GM12873 (cell line): Measurements from ENCODE around the gene FHIP1B.

ENCODE experiments used
- TF ChIP-seq, protein P1 (sequence below): IDR thresholded peaks from 2 replicates; pipeline ENCODE4 v1.5.1; 2012; ENCODE audit warnings: low read depth, mild to moderate bottlenecking, moderate library complexity, low read length, control low read depth; ENCODE audit not compliant: insufficient read depth; ENCODE audit errors: missing control alignments

Gene FHIP1B

DNA sequence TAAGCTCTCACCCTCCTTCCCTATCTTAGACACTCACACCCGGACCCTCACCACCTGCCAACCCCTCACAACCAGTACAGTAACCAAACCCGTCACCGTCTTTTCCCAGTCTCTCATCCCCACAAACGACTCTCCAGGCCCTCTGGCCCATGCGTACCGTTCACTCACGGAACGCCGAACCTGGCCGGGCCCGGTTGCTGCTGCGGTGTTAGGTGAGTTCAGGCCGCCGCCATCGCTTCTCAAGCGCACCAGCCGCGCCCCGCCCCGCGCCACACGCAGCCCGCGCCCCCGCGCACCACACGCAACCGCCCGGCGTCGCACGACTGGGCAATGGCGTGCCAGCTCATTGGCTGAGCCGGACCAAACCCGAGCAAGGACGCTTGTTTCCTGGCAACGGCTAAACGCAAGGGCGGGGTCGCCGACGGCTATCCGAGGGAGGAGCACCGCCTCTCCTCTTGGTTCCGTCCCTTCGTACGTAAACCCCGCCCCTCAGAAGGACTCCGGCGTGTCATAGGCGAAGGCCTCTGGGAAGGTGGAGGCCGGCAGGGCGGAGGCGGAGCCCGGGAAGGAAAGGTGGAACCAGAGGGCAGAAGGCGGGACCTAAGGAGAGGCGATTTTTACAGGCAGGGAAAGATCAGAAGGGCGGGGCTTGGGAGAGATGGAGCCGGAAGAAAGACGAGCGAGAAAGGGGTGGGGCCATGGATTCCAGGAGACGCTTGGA, at the start of gene FHIP1B:
FHIP1B (minus strand) TSS at position 250 of the 721 bp plus-strand sequence. CDS start 10,120 bp downstream, outside the sequence.
- TF ChIP-seq, protein P1, sequence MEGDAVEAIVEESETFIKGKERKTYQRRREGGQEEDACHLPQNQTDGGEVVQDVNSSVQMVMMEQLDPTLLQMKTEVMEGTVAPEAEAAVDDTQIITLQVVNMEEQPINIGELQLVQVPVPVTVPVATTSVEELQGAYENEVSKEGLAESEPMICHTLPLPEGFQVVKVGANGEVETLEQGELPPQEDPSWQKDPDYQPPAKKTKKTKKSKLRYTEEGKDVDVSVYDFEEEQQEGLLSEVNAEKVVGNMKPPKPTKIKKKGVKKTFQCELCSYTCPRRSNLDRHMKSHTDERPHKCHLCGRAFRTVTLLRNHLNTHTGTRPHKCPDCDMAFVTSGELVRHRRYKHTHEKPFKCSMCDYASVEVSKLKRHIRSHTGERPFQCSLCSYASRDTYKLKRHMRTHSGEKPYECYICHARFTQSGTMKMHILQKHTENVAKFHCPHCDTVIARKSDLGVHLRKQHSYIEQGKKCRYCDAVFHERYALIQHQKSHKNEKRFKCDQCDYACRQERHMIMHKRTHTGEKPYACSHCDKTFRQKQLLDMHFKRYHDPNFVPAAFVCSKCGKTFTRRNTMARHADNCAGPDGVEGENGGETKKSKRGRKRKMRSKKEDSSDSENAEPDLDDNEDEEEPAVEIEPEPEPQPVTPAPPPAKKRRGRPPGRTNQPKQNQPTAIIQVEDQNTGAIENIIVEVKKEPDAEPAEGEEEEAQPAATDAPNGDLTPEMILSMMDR, result no peak

DNA sequence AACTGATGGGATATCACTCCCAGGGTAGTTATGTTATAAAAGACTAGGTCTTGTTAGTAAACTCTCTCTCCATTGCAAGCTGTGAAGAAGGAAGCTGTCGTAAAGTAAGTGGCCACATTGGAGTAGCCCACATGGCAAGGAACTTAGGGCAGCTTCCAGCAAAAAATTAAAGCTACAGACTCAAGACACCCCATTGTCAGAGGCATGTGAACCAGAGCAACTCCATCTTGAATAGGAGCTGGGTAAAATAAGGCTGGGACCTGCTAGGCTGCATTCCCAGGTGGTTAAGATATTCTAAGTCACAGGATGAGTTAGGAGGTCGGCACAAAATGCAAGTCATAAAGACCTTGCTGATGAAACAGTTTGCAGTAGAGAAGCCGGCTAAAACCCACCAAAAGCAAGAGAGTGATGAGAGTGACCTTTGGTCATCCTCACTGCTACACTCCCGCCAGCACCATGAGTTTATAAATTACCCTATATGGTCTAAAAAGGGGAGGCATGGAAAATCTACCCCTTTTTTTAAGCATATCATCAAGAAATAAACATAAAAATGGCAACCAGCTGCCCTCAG, 49.1 kb upstream of the FHIP1B start:
- TF ChIP-seq, protein P1, result no peak

DNA sequence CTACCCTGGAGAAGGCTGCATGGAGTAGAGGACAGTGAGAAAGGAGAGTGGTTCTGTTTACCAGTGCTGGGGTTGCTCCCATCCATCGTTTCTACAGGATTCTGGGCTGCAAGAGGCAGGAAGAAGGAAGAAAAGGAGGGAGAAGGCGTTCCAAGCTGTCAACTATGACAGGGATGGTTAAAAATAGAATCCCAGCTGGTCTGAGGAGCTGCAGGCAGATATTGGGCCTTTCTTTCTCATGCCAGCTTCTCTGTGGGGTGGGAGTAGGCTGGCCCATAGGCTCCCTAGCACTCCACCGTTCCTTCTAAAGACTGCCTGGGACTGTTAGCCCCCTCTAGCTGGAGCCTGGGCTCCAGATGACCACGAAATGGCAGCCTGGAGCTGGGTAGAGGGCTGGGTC, 38.8 kb upstream of the FHIP1B start:
- TF ChIP-seq, protein P1, result no peak

DNA sequence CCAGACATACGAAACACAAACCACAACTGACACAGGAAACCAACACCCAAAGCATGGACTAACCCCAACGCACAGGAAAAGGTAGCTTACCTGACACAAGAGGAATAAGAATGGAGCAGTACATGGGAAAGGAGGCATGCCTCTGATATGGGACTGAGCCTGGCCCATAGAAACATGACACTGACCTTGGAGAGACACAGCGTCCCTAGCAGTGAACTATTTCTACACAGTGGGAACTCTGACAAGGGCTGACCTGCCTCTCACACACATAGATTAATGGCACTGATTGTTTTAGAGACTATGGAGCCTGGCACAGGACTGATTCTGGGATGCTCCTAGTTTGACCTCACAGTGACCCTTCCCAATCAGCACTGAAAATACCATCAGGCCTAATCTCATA, 37.2 kb upstream of the FHIP1B start:
- TF ChIP-seq, protein P1, result no peak

DNA sequence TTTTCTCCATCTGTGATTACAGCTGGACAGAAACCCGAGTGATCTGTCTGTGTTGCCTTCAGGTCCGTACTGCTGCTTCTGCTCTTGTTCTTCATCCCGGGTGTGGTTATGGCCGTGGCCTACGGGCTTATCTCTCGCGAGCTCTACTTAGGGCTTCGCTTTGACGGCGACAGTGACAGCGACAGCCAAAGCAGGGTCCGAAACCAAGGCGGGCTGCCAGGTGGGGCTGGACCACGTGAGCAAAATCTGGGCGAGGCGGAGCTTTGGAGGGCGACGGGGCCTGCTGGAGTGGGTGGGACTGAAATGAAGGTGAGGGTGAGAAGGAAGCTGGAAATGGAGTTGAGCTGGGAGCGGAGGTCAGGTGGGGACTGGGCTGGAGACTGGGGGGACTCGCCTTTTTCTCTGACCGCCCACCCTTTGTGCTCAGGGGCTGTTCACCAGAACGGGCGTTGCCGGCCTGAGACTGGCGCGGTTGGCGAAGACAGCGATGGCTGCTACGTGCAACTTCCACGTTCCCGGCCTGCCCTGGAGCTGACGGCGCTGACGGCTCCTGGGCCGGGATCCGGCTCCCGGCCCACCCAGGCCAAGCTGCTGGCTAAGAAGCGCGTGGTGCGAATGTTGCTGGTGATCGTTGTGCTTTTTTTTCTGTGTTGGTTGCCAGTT, 36.3 kb upstream of the FHIP1B start:
- TF ChIP-seq, protein P1, result no peak

DNA sequence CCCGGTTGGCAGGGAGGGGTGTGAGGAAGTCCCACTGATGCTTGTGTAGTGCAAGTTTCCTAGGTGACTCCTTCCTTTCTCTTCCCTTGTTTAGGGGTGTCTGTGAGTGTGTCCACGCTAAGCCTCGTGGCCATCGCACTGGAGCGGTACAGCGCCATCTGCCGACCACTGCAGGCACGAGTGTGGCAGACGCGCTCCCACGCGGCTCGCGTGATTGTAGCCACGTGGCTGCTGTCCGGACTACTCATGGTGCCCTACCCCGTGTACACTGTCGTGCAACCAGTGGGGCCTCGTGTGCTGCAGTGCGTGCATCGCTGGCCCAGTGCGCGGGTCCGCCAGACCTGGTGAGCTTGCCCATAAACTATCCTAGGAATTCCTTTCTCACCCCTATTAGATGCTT, 35.6 kb upstream of the FHIP1B start:
- TF ChIP-seq, protein P1, result no peak

DNA sequence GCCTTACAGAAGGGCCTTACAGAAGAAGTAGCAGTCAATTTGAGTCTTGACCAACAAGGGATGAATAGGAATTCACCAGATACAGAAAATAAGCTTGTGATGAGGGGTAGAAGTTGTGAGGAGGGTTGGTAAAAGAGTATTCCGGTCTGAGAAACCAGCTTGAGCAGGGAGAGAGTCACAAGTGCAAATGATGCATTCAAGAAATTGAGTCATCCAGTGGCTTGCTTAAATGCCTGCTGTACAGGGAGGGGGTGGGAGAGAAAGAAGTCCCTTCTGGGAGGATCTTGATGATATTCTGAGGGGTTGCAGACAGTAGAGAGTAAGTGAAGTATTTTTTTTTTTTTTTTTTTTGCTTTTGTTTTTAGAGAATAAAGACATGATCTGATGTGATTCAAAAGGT, 34.4 kb upstream of the FHIP1B start:
- TF ChIP-seq, protein P1, result no peak
